Endothelial cell of umbilical vein (primary cell): Measurements from ENCODE around the gene LMO4. TPM values are rescaled to one million over a fixed set of nuclear protein-coding genes. Genes with fewer than 3 reads are reported as not detected.

Experiments
- BruUV-seq: library from RNA; stranded (reverse); fragments of 400-500 nt; replicated peaks from 2 replicates; lab custom pipeline; 2021; lab: Mats Ljungman, UMichigan
- CTCF ChIA-PET: fragments of 300-600, 350-600 bp; sonication (Branson Sonifier 250); formaldehyde crosslinking; loops from one replicate; lab custom pipeline; 2021; ENCODE audit warnings: antibody characterized with exemption, inconsistent platforms; lab: Charles Lee
- POLR2A ChIA-PET: fragments of 300-600, 350-600 bp; sonication (Branson Sonifier 250); formaldehyde crosslinking; loops from one replicate; lab custom pipeline; 2021; ENCODE audit warnings: antibody characterized with exemption, inconsistent platforms; lab: Charles Lee
- DNase-seq: peaks from one replicate; pipeline ENCODE4 v3.0.0-alpha.2; 2011; ENCODE audit warnings: low read depth, low spot score
- FAIRE-seq: peaks from 2 replicates; lab custom pipeline; 2011; peaks lifted over from hg19 to GRCh38; lab: Jason Lieb, UNC
- H2AFZ ChIP-seq: 2 replicates; pipeline ENCODE4 v1.6.0; 2012; ENCODE audit warnings: low read depth, low read length, control low read depth, inconsistent platforms
- H3K27ac ChIP-seq: 2 replicates; pipeline ENCODE4 v1.5.1; 2011; ENCODE audit warnings: low read depth, mild to moderate bottlenecking, control low read depth, low read length, moderate library complexity; ENCODE audit not compliant: insufficient read depth
- H3K27me3 ChIP-seq, 2 experiments: 2 replicates each; pipeline versions ENCODE4 v1.6.0 to v1.6.1; 2011; ENCODE audit warnings: low read length in 2 of 2, mixed read lengths in 1 of 2; ENCODE audit not compliant: control insufficient read depth in 2 of 2, insufficient read depth in 2 of 2
- H3K36me3 ChIP-seq, 2 experiments: 2 replicates in 1 of 2; 3 replicates in 1 of 2; pipeline ENCODE4 v1.5.1; 2011; ENCODE audit warnings: low read length in 2 of 2, mild to moderate bottlenecking in 1 of 2, moderate library complexity in 1 of 2; ENCODE audit not compliant: control insufficient read depth in 2 of 2, insufficient read depth in 2 of 2; ENCODE audit errors: extremely low read depth in 1 of 2
- H3K4me1 ChIP-seq: 3 replicates; pipeline ENCODE4 v1.5.1; 2011; ENCODE audit warnings: mild to moderate bottlenecking, low read length; ENCODE audit not compliant: control insufficient read depth, insufficient read depth; ENCODE audit errors: extremely low read depth
- H3K4me2 ChIP-seq: 2 replicates; pipeline ENCODE4 v1.6.1; 2011; ENCODE audit warnings: low read length, control low read depth, mixed read lengths; ENCODE audit not compliant: insufficient read depth
- H3K4me3 ChIP-seq, 3 experiments: fragments of 200-600 bp in 1 of 3; sonication (generic), shearing (Covaris generic) in 1 of 3; replicated peaks in 1 of 3; 2 replicates each; pipeline ENCODE4 v1.5.1; 2011 to 2016; ENCODE audit warnings: control low read depth in 3 of 3, low read length in 3 of 3, mild to moderate bottlenecking in 2 of 3, inconsistent platforms in 1 of 3, low read depth in 1 of 3, moderate library complexity in 1 of 3; ENCODE audit not compliant: insufficient read depth in 1 of 3
- H3K79me2 ChIP-seq: 2 replicates; pipeline ENCODE4 v1.6.0; 2012; ENCODE audit warnings: low read length, inconsistent platforms; ENCODE audit not compliant: control insufficient read depth, insufficient read depth
- H3K9ac ChIP-seq: replicated peaks from 2 replicates; pipeline ENCODE3; 2011; ENCODE audit warnings: low read length, control low read depth; ENCODE audit not compliant: insufficient read depth; ENCODE audit errors: extremely low read depth
- H3K9me1 ChIP-seq: replicated peaks from 3 replicates; pipeline ENCODE4 v1.6.0; 2011; ENCODE audit warnings: mild to moderate bottlenecking, low read length; ENCODE audit not compliant: control insufficient read depth, insufficient read depth; ENCODE audit errors: extremely low read depth
- H3K9me3 ChIP-seq: replicated peaks from 2 replicates; pipeline ENCODE4 v1.5.1; 2012; ENCODE audit warnings: low read length, inconsistent platforms; ENCODE audit not compliant: control insufficient read depth, insufficient read depth
- H4K20me1 ChIP-seq: replicated peaks from 2 replicates; pipeline ENCODE3; 2011; ENCODE audit warnings: mild to moderate bottlenecking, low read length; ENCODE audit not compliant: control insufficient read depth, insufficient read depth; ENCODE audit errors: extremely low read depth
- CTCF ChIP-seq, 2 donors: IDR thresholded peaks; 1 replicate in 1 of 2; 2 replicates in 1 of 2; pipeline ENCODE4 v1.5.1; 2011; ENCODE audit warnings: low read length in 2 of 2, mild to moderate bottlenecking in 2 of 2, moderate library complexity in 2 of 2, control low read depth in 1 of 2, inconsistent platforms in 1 of 2, low read depth in 1 of 2; ENCODE audit not compliant: insufficient read depth in 1 of 2; ENCODE audit errors: extremely low read depth in 1 of 2
- EZH2 ChIP-seq: IDR thresholded peaks from 2 replicates; pipeline ENCODE4 v1.6.1; 2012; ENCODE audit warnings: borderline replicate concordance, low read depth, mild to moderate bottlenecking, moderate library complexity, low read length, inconsistent platforms; ENCODE audit not compliant: severe bottlenecking
- FOS ChIP-seq: IDR thresholded peaks from 2 replicates; pipeline ENCODE4 v1.6.1; 2011; ENCODE audit warnings: mild to moderate bottlenecking, low read length, moderate library complexity, borderline replicate concordance; ENCODE audit not compliant: insufficient read depth
- GATA2 ChIP-seq: IDR thresholded peaks from 2 replicates; pipeline ENCODE4 v1.7.0; 2011; ENCODE audit warnings: low read depth, mild to moderate bottlenecking, moderate library complexity, mixed read lengths, low read length; ENCODE audit not compliant: insufficient read length, insufficient read depth
- JUN ChIP-seq: IDR thresholded peaks from 2 replicates; pipeline ENCODE4 v1.6.1; 2011; ENCODE audit warnings: borderline replicate concordance, low read depth; ENCODE audit not compliant: insufficient read length, insufficient read depth
- MYC ChIP-seq: IDR thresholded peaks from one replicate; pipeline ENCODE4 v1.6.1; 2011; ENCODE audit warnings: mild to moderate bottlenecking, low read depth, low read length
- POLR2A ChIP-seq: IDR thresholded peaks from 2 replicates; pipeline ENCODE4 v1.6.1; 2012; ENCODE audit warnings: low read depth, mild to moderate bottlenecking, control low read depth, low read length
- POLR2AphosphoS5 ChIP-seq: IDR thresholded peaks from 2 replicates; pipeline ENCODE4 v1.6.1; 2012; ENCODE audit warnings: low read depth, mild to moderate bottlenecking, control low read depth, low read length, moderate library complexity; ENCODE audit not compliant: insufficient read depth
- dilution Hi-C: fragments of 300-500 bp; cut with MboI; formaldehyde crosslinking; loops from one replicate; pipeline ENCODE4 v1.15.0; 2019; ENCODE audit warnings: low sequenced_read_pairs; ENCODE audit not compliant: extremely low pct_ligation_motif_present
- intact Hi-C: fragments of 100-400 bp; cut with micrococcal nuclease; formaldehyde crosslinking; loops from one replicate; pipeline ENCODE4 v1.10.0; 2022
- polyA plus RNA-seq, 4 experiments: library from polyadenylated mRNA; depleted of rRNA in 3 of 4; stranded (reverse) in 3 of 4; unstranded in 1 of 4; fragments of >200 nt; gene quantifications; 2 replicates each; pipeline versions ENCODE4 v1.2.1 to v1.2.3, GENCODE V29; 2011 to 2012; ENCODE audit warnings: missing spikeins in 1 of 4
- total RNA-seq: library from RNA; stranded (reverse); gene quantifications from 2 replicates; pipeline ENCODE4 v1.2.3, GENCODE V29; 2021

The LMO4 gene
- total and polyA plus RNA-seq, 2 donors (not counting 3 experiments of a cell fraction or from before 2014, with no cell fraction given), result 24.8 to 36.6 TPM

- ChIA-PET CTCF (interaction anchor here (1.0 to 1.7 kb wide), 3 partner anchors 8 to 598 kb away, joined by 3 to 5 read pairs (median 4); no protein-coding TSS in a partner anchor), POLR2A (no interaction called here)
- H3K4me1 ChIP-seq, result no peaks in the 10 kb centered on the region
- intact Hi-C loops, result no loop called here
- no peaks in the 10 kb centered on the region for H3K9me1 ChIP-seq
- no peaks in the 10 kb centered on the region for H3K36me3 ChIP-seq
- no peak overlapping the region for H2AFZ ChIP-seq
- FAIRE-seq, result no peak
- no peak overlapping the region for H3K4me3 ChIP-seq
- H3K27ac ChIP-seq, result no peak overlapping the region
- no TSS peak for BruUV-seq
- no peaks in the 10 kb centered on the region for H3K9me3 ChIP-seq
- H3K79me2 ChIP-seq, result no peaks in the 10 kb centered on the region
- H3K27me3 ChIP-seq, result no peaks in the 10 kb centered on the region
- DNase-seq, result no peak
- TF ChIP-seq GATA2 (no peak), POLR2AphosphoS5 (no peak), CTCF (IDR thresholded peaks at IDR 0.05; ENCODE audit: extremely low read depth in 1 of 2, insufficient read depth in 1 of 2, low read depth in 1 of 2, low read length in 2 of 2) (no peak), MYC (no peak), FOS (no peak), EZH2 (no peak), POLR2A (no peak), JUN (no peak)
- dilution Hi-C loops, result no loop called here
- H3K9ac ChIP-seq, result no peak overlapping the region
- H4K20me1 ChIP-seq, result no peaks in the 10 kb centered on the region
- H3K4me2 ChIP-seq, result no peak overlapping the region
These were observed 27.2 kb downstream of the LMO4 start for GRCh38 chr1:87355894-87356293.
